Fibroblast of skin of left quadriceps (primary cell): Measurements from ENCODE around the gene C20orf202.
"Not testable (repeated sequence)": the region's sequence is repeated elsewhere in the genome, so short reads cannot be mapped to it uniquely, and the experiment has no call there.

Source experiments
- DNase-seq, 2 experiments: peaks; one replicate each; pipeline ENCODE4 v3.0.0-alpha.2; 2013; ENCODE audit warnings: low read depth in 2 of 2

Gene C20orf202

GRCh38 chr20:1209447-1210387 is 6.5 kb downstream of the C20orf202 start:
- no peak for DNase-seq

DNA sequence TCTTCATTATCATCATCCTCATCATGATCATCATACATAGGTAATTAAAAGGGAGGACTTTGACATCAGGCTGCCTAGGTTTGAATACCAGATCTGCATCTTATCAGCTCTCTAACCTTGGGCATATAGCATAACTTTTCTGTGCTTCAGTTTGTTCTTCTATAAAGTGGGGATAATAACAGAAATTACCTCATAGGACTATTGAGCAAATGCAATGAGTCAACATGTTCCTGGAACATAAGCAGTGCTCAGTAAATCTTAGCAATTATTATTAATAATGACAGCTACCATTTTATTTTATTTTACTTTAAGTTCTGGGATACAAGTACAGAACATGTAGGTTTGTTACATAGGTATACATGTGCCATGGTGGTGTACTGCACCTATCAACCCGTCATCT is 7.2 kb downstream of the C20orf202 start:
- no peak for DNase-seq

DNA sequence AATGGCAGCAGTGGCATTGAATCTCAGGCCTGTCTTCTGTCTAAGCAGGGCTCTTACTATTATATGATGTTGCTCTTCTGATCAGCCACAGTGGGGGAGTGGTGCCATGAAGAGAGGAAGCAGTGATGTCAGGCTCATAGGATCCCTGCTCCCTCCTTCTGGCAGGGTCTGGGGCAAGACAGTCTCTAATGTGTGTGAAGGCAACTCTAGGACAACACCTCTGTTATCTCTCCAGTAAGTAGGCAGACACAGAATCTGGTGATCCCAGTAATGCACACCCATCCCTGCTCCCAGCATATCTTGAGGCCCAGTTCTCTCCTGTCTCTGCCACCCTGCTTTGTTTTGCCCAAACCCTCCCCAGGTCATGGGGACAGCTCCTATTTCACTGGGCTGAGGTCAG is 8.8 kb downstream of the C20orf202 start:
- no peak for DNase-seq

GRCh38 chr20:1212607-1213396 is 9.5 kb downstream of the C20orf202 start:
- DNase-seq, result peak; percentile 23 to 24

- no peak for DNase-seq
Observed at GRCh38 chr20:1214838-1215261, 11.6 kb downstream of the C20orf202 start.

- no peak for DNase-seq
Observed at GRCh38 chr20:1215386-1216170, 12.3 kb downstream of the C20orf202 start.

- DNase-seq, result not testable (repeated sequence)
Observed at GRCh38 chr20:1216527-1217427, 13.5 kb downstream of the C20orf202 start.

DNA sequence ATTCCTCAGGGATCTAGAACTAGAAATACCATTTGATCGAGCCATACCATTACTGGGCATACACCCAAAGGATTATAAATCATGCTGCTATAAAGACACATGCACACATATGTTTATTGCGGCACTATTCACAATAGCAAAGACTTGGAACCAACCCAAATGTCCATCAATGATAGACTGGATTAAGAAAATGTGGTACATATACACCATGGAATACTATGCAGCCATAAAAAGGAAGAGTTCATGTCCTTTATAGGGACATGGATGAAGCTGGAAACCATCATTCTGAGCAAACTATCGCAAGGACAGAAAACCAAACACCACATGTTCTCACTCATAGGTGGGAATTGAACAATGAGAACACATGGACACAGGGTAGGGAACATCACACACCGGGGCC is 19.5 kb downstream of the C20orf202 start:
- DNase-seq, result not testable (repeated sequence)

DNA sequence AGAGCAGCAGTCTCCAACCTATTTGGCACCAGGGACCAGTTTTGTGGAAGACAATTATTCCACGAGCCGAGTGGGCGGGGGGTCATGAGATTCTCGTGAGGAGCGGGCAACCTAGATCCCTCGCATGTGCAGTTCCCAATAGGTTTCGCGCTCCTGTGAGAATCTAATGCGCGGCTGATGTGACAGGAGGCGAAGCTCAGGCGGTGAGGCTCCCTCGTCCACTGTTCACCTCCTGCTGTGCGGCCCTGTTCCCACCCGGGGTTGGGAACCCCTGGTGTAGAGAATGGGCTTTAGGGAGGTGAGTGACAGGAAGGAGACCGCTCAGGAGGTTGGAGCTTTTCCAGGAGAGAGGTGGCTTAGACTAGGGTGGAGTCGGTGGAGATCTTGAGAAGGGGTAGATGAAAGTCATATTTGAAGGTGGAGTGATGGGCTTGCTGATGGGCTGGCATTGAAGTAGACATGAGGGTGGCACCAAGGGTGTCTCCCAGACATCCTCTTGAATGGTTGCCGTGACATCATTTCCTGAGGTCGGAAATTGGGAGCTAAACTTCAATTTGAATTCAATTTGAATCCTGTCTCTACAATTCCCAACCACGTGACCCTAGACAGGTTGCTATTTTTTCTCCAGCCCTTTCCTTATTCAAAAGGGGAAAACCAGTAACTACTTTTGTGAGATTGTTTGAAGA is 21.1 kb downstream of the C20orf202 start:
- DNase-seq, result no peak

DNA sequence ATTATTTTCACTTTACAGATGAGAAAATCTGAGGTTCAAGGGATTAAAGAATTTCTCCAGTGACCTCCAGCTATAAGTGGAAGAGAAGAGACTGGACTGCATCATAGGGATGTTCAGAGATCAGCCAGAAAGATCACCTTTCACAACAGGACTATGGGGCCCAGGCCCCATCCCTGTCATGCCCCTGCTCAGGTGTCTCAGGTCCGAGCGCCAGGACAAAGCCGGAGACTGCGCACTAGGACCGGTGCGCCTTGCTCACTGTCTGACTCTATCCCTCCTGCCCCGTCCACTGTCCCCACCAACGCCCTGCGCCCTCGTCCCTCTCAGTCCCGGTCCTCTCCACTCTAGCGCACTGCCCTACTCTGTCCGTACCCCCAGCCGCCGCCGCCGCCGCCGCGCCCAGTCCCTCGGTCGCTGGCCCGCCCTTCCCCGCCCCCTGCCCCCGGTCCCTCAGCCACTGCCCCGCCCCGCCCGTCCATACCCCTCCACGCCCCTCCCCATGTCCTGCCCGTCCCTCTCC is 22.1 kb downstream of the C20orf202 start:
- DNase-seq, result no peak

DNA sequence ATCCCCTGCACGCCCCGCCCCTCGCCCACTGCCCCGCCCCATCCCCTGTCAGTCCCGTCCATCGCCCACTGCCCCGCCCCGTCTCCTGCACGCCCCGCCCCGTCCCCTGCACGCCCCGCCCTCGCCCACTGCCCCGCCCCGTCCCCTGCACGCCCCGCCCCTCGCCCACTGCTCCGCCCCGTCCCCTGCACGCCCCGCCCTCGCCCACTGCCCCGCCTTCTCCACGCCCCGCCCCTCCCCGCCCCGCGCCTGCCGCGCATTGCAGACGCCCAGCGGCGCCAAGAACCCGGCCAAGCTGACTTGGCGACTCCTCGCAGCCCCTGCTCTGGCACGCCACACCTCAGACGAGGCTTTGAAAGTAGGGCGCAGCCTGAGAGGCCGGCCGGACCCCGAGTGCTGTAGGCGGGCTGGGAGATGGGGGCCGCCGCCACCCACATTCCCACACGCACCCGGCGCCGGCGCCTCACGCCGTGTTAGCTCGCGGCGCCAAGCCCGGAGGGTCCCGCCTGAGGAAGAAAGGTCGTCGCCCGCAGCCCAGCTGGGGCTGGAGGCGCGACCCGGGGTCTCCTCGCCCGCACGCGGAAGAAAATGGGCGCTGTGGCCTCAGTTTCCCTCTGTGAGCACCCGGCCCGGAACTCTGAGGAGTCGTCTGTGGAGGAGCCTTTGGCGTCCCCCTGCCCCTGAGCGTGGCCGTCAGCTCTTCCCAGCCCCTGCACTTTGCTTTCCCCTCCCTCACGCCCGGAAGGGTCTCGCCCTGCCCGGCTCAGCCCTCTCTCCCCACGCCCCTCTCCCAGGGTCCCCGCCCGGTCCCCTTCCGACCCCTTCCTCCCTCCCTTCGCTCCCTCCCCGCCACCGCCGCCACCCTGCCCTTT is 22.8 kb downstream of the C20orf202 start, which contains the start of gene RAD21L1:
Gene RAD21L1, plus strand, starts transcription at position 262 of the 872 bp plus-strand sequence. CDS start 2,410 bp downstream, outside the sequence.
- peak; percentile 34 for DNase-seq

DNA sequence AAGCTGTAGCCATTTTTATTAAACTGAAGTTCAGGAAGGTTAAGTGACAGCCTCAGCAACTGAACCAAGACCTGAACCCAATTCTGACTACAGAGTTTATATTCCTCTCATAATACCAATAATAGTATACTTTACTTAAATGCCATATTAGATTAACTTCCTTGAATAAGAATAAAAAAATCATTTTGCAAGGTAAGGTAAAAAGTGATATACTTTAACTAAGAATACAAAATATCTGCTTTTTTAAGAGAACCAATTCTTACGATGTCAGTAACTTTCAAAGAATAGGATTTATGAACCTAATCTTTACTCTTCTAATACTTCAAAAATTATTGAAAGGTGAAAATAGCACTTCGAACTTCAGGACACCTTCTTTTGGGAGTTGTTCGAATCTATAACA is 26.3 kb downstream of the C20orf202 start:
- no peak for DNase-seq

DNA sequence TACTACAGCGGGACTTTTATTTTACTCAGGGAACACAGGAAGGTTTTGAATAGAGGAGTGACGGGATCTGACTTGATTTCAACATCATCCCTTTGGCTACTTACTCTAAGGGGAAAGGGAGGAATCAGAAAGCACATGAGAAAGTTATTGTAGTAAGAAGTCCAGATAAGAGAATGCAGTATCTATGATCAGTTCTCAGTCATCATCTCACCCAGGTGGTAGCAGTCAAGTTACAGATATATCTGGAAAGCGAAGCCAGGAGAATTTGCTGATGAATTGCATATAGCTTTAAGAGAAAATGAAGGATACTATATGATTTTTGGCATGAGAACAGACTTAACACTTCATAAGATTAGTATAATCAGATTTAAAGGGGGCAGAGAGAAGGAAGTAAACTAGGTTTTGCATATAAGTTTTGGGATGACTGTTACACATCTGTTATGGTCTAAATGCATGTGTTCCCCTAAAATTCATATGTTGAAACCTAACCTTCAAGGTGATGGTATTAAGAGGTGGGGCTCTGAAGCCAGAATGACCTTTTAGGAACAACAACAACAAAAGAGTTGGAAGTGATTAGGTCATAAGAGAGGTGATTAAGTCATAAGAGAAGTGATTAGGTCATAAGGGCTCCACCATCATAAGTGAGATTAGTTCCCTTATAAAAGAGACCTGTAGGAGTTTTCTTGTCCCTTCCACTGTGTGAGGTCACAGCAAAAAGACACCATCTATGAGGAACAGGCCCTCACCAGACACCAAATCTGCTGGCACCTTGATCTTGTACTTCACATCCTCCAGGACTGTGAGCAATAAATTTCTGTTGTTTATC is 29.2 kb downstream of the C20orf202 start:
- DNase-seq, result no peak

- no peak for DNase-seq
Observed at GRCh38 chr20:1240549-1240948, 37.3 kb downstream of the C20orf202 start.

DNA sequence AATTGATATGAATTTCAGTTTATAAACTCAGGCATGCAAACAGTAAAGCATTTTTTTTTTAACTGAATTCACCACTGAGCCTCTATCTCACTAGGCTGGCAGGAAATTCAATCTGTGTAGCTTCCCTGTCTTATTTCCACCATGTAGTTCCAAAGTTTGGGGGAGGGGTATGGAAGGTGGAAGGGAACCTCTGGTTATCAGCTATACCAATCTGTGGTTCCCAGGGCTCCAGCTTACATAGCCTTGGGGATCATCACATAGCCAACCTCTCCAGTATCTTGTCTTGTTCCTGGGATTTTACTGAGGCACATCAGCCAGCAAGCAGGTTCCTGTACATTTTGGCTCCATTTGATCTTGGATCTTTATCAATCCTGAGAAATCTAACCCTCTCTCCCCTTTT is 38.2 kb downstream of the C20orf202 start:
- DNase-seq, result no peak

DNA sequence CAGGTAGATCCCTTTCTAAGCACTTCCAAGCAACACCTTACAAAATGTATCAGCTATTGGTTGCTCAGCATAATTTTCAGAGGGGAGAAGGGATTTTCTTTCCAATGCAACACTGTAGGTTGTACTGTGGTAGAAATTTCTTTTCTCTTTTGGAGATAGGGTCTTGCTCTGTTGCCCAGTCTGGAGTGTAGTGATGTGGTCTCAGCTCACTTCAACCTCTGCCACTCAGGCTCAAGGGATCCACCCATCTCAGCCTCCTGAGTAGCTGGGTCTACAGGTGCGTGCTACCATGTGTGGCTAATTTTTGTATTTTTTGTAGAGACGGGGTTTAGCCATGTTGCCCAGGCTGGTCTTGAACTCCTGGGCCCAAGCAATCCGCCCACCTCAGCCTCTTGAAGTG is 38.8 kb downstream of the C20orf202 start:
- no peak for DNase-seq

- peak; percentile 57 to 63 for DNase-seq
Observed at GRCh38 chr20:1242530-1242929, 39.3 kb downstream of the C20orf202 start.

- no peak for DNase-seq
Observed at GRCh38 chr20:1245578-1245977, 42.3 kb downstream of the C20orf202 start.
